ENCODE measurements around the gene CACNA1A.

GRCh38 chr19:13347367-13347766 is 158.9 kb downstream of the CACNA1A start:
- TF ChIP-seq TAF1 (IDR thresholded peaks at IDR 0.05; ENCODE audit: borderline replicate concordance, low read depth, low read length) (no peak), POLR2AphosphoS5 (IDR thresholded peaks at IDR 0.05; ENCODE audit: low read depth, low read length) (no peak)
